Osteoblast (primary cell): ENCODE data around the gene THAP11. TPM values are rescaled to one million over a fixed set of nuclear protein-coding genes. Genes with fewer than 3 reads are reported as not detected.

Experiments used
- DNase-seq: peaks from one replicate; pipeline ENCODE4 v3.0.0; 2011; ENCODE audit warnings: low spot score, mixed read lengths; ENCODE audit not compliant: insufficient read length; ENCODE audit errors: missing footprints
- H2AFZ ChIP-seq: 2 replicates; pipeline ENCODE4 v1.6.0; 2011; ENCODE audit warnings: mild to moderate bottlenecking, low read length
- H3K27ac ChIP-seq: 2 replicates; pipeline ENCODE4 v1.5.1; 2011; ENCODE audit warnings: mild to moderate bottlenecking, low read depth, low read length, moderate library complexity
- H3K27me3 ChIP-seq: 2 replicates; pipeline ENCODE4 v1.6.0; 2012; ENCODE audit warnings: mild to moderate bottlenecking, control low read depth, inconsistent platforms, low read length, moderate library complexity; ENCODE audit not compliant: insufficient read depth
- H3K36me3 ChIP-seq: 2 replicates; pipeline ENCODE4 v1.5.1; 2011; ENCODE audit warnings: mild to moderate bottlenecking, low read length, control low read depth, moderate library complexity; ENCODE audit not compliant: insufficient read depth
- H3K4me1 ChIP-seq: 2 replicates; pipeline ENCODE4 v1.5.1; 2011; ENCODE audit warnings: mild to moderate bottlenecking, low read length, control low read depth, moderate library complexity; ENCODE audit not compliant: insufficient read depth
- H3K4me2 ChIP-seq: 2 replicates; pipeline ENCODE4 v1.6.0; 2011; ENCODE audit warnings: mild to moderate bottlenecking, low read length; ENCODE audit not compliant: insufficient read depth
- H3K4me3 ChIP-seq: fragments of 200-600 bp; sonication (generic); 3 replicates; pipeline ENCODE4 v1.5.1; 2012; ENCODE audit warnings: mild to moderate bottlenecking, low read length, inconsistent platforms; ENCODE audit not compliant: insufficient read depth
- H3K79me2 ChIP-seq: 2 replicates; pipeline ENCODE4 v1.6.0; 2012; ENCODE audit warnings: mild to moderate bottlenecking, low read length, control low read depth, inconsistent platforms; ENCODE audit not compliant: insufficient read depth
- H3K9me3 ChIP-seq: 2 replicates; pipeline ENCODE4 v1.5.1; 2011; ENCODE audit warnings: low read depth, low read length, control low read depth
- H4K20me1 ChIP-seq: 2 replicates; pipeline ENCODE4 v1.6.0; 2012; ENCODE audit warnings: mild to moderate bottlenecking, low read length, control low read depth; ENCODE audit not compliant: insufficient read depth
- total RNA-seq: library from RNA; depleted of rRNA; stranded (reverse); fragments of >200 nt; gene quantifications from 2 replicates; pipeline ENCODE4 v1.2.3, GENCODE V29; 2012
- TF ChIP-seq, protein P1 (sequence below): IDR thresholded peaks from 2 replicates; pipeline ENCODE4 v1.5.1; 2011; ENCODE audit warnings: mild to moderate bottlenecking, low read depth, low read length, moderate library complexity; ENCODE audit errors: extremely low read depth

Gene THAP11
- 23.6 and 25.7 TPM in 2 replicates for total RNA-seq

DNA sequence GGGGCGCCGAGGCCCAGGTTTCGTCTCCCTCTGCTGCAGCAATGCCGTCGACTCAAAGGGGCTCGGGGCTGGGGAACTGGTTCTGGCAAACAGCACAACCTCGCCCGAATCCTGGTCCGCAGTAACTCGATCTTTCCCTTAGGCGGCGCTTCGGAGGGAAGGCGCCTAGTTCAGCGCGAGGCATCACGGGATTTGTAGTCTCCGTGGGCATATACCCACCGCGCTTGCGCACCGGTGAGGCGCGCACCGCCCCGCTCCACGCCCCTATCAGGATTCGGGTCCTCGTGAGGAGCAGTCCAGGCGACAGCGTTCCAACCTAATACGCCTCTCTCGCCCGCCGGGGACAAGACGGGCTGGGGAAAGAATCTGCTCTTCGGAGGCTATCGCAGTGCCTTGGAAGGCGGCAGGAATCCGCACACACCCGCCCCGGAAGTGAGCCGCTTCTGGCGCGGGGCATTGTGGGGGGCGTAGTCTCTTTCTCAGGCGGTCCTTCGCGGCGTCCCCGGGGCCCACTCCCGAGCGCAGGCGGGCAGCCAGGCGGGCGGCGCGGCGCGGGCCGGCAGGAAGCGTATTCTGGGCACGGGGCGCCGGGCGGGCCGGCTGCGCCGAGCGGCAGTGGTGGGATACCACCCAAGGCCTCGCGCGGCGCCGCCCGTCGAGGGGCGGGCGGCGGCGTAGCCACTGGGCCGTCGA lies at the start of gene THAP11:
Gene THAP11, plus strand, starts transcription at position 505 of the 693 bp plus-strand sequence. CDS start 235 bp downstream, outside the sequence.
- peak within 1 kb of the TSS; percentile 91 for H3K27ac ChIP-seq
- no peaks in the 10 kb centered on the region for H3K36me3 ChIP-seq
- H2AFZ ChIP-seq, result peak within 1 kb of the TSS; percentile 100
- TF ChIP-seq, protein P1, sequence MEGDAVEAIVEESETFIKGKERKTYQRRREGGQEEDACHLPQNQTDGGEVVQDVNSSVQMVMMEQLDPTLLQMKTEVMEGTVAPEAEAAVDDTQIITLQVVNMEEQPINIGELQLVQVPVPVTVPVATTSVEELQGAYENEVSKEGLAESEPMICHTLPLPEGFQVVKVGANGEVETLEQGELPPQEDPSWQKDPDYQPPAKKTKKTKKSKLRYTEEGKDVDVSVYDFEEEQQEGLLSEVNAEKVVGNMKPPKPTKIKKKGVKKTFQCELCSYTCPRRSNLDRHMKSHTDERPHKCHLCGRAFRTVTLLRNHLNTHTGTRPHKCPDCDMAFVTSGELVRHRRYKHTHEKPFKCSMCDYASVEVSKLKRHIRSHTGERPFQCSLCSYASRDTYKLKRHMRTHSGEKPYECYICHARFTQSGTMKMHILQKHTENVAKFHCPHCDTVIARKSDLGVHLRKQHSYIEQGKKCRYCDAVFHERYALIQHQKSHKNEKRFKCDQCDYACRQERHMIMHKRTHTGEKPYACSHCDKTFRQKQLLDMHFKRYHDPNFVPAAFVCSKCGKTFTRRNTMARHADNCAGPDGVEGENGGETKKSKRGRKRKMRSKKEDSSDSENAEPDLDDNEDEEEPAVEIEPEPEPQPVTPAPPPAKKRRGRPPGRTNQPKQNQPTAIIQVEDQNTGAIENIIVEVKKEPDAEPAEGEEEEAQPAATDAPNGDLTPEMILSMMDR, result peak; percentile 82
- H3K4me2 ChIP-seq, result peak within 1 kb of the TSS; percentile 95
- peak within 1 kb of the TSS; percentile 98 for H3K4me3 ChIP-seq
- H4K20me1 ChIP-seq, result peaks cover 8% of the 10 kb centered on the region
- peaks cover 37% of the 10 kb centered on the region for H3K4me1 ChIP-seq
- DNase-seq, result peak; percentile 99
- no peaks in the 10 kb centered on the region for H3K27me3 ChIP-seq
- H3K9me3 ChIP-seq, result no peaks in the 10 kb centered on the region
- peaks cover 35% of the 10 kb centered on the region for H3K79me2 ChIP-seq

DNA sequence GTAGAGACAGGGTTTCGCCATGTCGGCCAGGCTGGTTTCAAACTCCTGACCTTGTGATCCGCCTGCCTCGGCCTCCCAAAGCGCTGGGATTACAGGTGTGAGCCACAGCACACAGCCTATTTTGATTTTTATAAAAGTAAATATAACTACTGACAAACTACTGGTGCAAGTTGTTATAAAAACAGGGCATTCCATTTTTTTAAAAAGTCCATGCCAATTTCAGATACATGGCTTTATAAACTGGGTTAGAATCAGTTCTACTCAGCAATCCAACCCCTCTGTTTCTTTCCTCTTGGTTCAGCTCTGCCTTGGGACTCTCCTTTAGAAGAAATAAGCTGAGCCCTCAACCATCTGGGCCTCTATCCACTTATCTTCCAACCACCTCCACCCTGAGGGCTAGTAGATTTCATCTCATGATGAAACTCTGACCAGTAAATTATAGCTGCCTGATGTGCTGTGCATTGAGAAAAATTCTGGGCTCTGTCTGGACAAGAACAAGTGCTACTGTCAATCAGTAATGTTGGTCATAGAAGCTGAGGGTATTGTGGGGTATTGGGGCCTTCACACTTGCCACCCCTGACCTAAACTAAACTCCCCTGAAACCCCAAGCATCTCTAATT lies 45.9 kb upstream of the THAP11 start:
- DNase-seq, result no peak
- no peak overlapping the region for H2AFZ ChIP-seq
- no peak overlapping the region for H3K4me3 ChIP-seq
- H3K79me2 ChIP-seq, result peaks cover 43% of the 10 kb centered on the region
- TF ChIP-seq, protein P1, result no peak
- no peaks in the 10 kb centered on the region for H3K4me1 ChIP-seq
- H3K9me3 ChIP-seq, result no peaks in the 10 kb centered on the region
- no peaks in the 10 kb centered on the region for H3K36me3 ChIP-seq
- H3K27ac ChIP-seq, result no peak overlapping the region
- no peak overlapping the region for H3K4me2 ChIP-seq
- no peaks in the 10 kb centered on the region for H3K27me3 ChIP-seq
- H4K20me1 ChIP-seq, result peaks cover 11% of the 10 kb centered on the region

DNA sequence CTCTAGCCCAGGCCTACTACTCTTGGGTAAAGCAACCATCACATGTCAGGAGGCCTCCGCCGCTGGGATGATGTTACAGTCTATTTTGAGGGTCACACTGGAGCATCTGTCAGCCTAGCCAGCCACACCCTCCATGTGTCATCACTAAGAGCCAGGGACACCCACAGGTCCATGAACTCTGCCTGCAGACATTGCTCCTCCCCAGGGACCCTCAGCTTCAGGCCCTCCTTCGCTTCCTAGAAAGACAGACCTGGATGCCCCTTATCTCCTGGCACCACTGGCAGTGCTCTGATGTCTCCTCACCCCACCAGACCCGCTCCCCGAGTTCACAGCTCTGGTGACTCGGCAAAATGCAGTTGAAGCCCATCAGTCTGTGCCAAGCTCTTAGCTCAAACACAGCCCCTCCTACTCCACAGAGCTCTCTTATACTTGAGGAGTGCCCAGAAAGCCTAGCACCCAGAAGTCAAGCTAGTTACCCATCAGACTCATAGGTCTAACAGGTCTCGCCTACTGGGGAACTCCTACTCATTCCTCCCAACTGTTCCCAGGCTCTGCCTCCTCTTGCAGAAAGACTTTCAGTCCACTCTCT lies 41.7 kb upstream of the THAP11 start:
- no peaks in the 10 kb centered on the region for H3K27me3 ChIP-seq
- peaks cover 6% of the 10 kb centered on the region for H3K36me3 ChIP-seq
- H2AFZ ChIP-seq, result no peak overlapping the region
- H3K4me1 ChIP-seq, result peaks cover 3% of the 10 kb centered on the region
- peaks cover 16% of the 10 kb centered on the region for H4K20me1 ChIP-seq
- no peaks in the 10 kb centered on the region for H3K9me3 ChIP-seq
- peak; percentile 77 for DNase-seq
- TF ChIP-seq, protein P1, result no peak
- no peak overlapping the region for H3K4me3 ChIP-seq
- peak overlapping the region; percentile 24 for H3K27ac ChIP-seq
- no peak overlapping the region for H3K4me2 ChIP-seq
- H3K79me2 ChIP-seq, result peaks cover 74% of the 10 kb centered on the region

GRCh38 chr16:67801241-67801640 lies 40.9 kb upstream of the THAP11 start:
- H3K79me2 ChIP-seq, result peaks cover 81% of the 10 kb centered on the region
- no peaks in the 10 kb centered on the region for H3K9me3 ChIP-seq
- DNase-seq, result no peak
- H4K20me1 ChIP-seq, result peaks cover 20% of the 10 kb centered on the region
- H3K27ac ChIP-seq, result no peak overlapping the region
- no peak overlapping the region for H3K4me3 ChIP-seq
- peaks cover 6% of the 10 kb centered on the region for H3K36me3 ChIP-seq
- no peak overlapping the region for H3K4me2 ChIP-seq
- no peaks in the 10 kb centered on the region for H3K27me3 ChIP-seq
- H2AFZ ChIP-seq, result no peak overlapping the region
- H3K4me1 ChIP-seq, result peaks cover 7% of the 10 kb centered on the region
- TF ChIP-seq, protein P1, result no peak
